Sigmoid colon (tissue), 7 donors: ENCODE data around the gene GALNT18. TPM values are rescaled to one million over a fixed set of nuclear protein-coding genes. Genes with fewer than 3 reads are reported as not detected.
A peak's percentile ranks its signal among the peaks of the same experiment; 100 is the strongest.

Experiments
- DNase-seq: peaks from one replicate; pipeline ENCODE4 v3.0.0-alpha.2; 2019
- H3K27ac ChIP-seq, 4 donors: fragments of 200-600 bp; sonication (generic); one replicate each; pipeline ENCODE4 v1.5.1; 2016 to 2019; ENCODE audit warnings: mild to moderate bottlenecking in 1 of 4
- H3K27me3 ChIP-seq, 3 donors: fragments of 200-600 bp; sonication (generic); one replicate each; pipeline ENCODE4 v1.5.1; 2019; ENCODE audit warnings: mild to moderate bottlenecking in 1 of 3
- H3K36me3 ChIP-seq, 4 donors: fragments of 200-600 bp; sonication (generic); one replicate each; pipeline ENCODE4 v1.5.1; 2016 to 2019
- H3K4me1 ChIP-seq, 4 donors: fragments of 200-600 bp; sonication (generic); one replicate each; pipeline ENCODE4 v1.5.1; 2017 to 2019
- H3K4me3 ChIP-seq, 4 donors: fragments of 200-600 bp; sonication (generic); one replicate each; pipeline ENCODE4 v1.5.1; 2017 to 2019; ENCODE audit warnings: mild to moderate bottlenecking in 2 of 4, moderate library complexity in 1 of 4
- H3K9me3 ChIP-seq, 4 donors: fragments of 200-600 bp in 3 of 4; sonication (generic) in 3 of 4; one replicate each; pipeline versions ENCODE4 v1.5.1 to v1.6.1; 2013 to 2019
- CTCF ChIP-seq, 4 experiments: fragments of 450-650 bp in 3 of 4; fragments of 200-600 bp in 1 of 4; IDR thresholded peaks; one replicate each; pipeline ENCODE4 v1.5.1; 2016 to 2019; ENCODE audit warnings: antibody characterized with exemption in 4 of 4, mild to moderate bottlenecking in 3 of 4, moderate library complexity in 2 of 4
- EP300 ChIP-seq, 4 donors: sonication (generic); formaldehyde crosslinking; IDR thresholded peaks; one replicate each; pipeline ENCODE4 v1.6.1; 2017; ENCODE audit warnings: antibody characterized with exemption in 4 of 4
- POLR2A ChIP-seq, 2 donors: fragments of 450-650 bp; IDR thresholded peaks; one replicate each; pipeline ENCODE4 v1.6.1; 2016; ENCODE audit warnings: antibody characterized with exemption in 2 of 2, mild to moderate bottlenecking in 2 of 2, moderate library complexity in 2 of 2
- POLR2AphosphoS5 ChIP-seq, 4 donors: sonication (generic); formaldehyde crosslinking; IDR thresholded peaks; one replicate each; pipeline ENCODE4 v1.6.1; 2017; ENCODE audit warnings: antibody characterized with exemption in 4 of 4
- WGBS, 2 donors: extraction: QIAGEN DNeasy Blood & Tissue Kit; methylation state at CpG; one replicate each; pipeline ENCODE4 v1.1.7; 2013; 5-methylcytosine and 5-hydroxymethylcytosine counted together
- intact Hi-C: fragments of 100-400 bp; cut with DNase I; formaldehyde crosslinking; loops from one replicate; pipeline ENCODE4 v1.15.1; 2023
- polyA plus RNA-seq, 3 donors: library from polyadenylated mRNA; stranded (reverse); fragments of 200-250 nt; gene quantifications; one replicate each; pipeline ENCODE4 v1.2.3, GENCODE V29; 2013
- total RNA-seq, 4 donors: library from RNA; depleted of rRNA; stranded (reverse); fragments of >200 nt; gene quantifications; one replicate each; pipeline ENCODE4 v1.1.0, GENCODE V29; 2016
- donor health status: healthy with polysubstance abuse.
- donor health status: Bipolar disorder and iron deficiency.
- donor health status: healthy.

The GALNT18 gene
- total and polyA plus RNA-seq, 7 donors: 0.92 to 48.6 (median 34.9) TPM

- intact Hi-C loops: no loop called here
These were observed 299.7 kb downstream of the GALNT18 start for GRCh38 chr11:11322101-11322500.

GRCh38 chr11:11320825-11321224 is 301.0 kb downstream of the GALNT18 start:
- intact Hi-C loops: no loop called here
- 74 to 78% methylated on average over 2 of the region's 2 CpGs for WGBS, 2 donors

More at GRCh38 chr11:11322101-11322500, 299.7 kb downstream of the GALNT18 start:
- Histone ChIP-seq H3K9me3 (no peaks in the 10 kb centered on the region), H3K27me3 (no peaks in the 10 kb centered on the region), H3K4me1 (no peaks in the 10 kb centered on the region), H3K4me3 (no peak overlapping the region), H3K36me3 (peaks cover 5 to 45% (median 7%) of the 10 kb centered on the region in 4 donors), H3K27ac (no peak overlapping the region)
- no peak for DNase-seq
- no peak for TF ChIP-seq POLR2AphosphoS5 (IDR thresholded peaks at IDR 0.05)
- TF ChIP-seq CTCF (IDR thresholded peaks at IDR 0.05): no peak

GRCh38 chr11:11318961-11319360 is 302.8 kb downstream of the GALNT18 start:
- Histone ChIP-seq H3K36me3 (peaks cover 0 to 19% (median 0%) of the 10 kb centered on the region in 4 donors), H3K27ac (no peak overlapping the region), H3K4me3 (no peak overlapping the region), H3K9me3 (no peaks in the 10 kb centered on the region), H3K4me1 (peaks cover 0 to 12% (median 8%) of the 10 kb centered on the region in 4 donors), H3K27me3 (no peaks in the 10 kb centered on the region)
- DNase-seq: no peak
- intact Hi-C loops: no loop called here
- 55 to 84% methylated on average over 4 of the region's 4 CpGs for WGBS, 2 donors
- TF ChIP-seq EP300 (IDR thresholded peaks at IDR 0.05) (no peak), CTCF (IDR thresholded peaks at IDR 0.05) (no peak), POLR2AphosphoS5 (IDR thresholded peaks at IDR 0.05) (no peak), POLR2A (IDR thresholded peaks at IDR 0.05) (no peak)

More at GRCh38 chr11:11320825-11321224, 301.0 kb downstream of the GALNT18 start:
- Histone ChIP-seq H3K27ac (no peak overlapping the region), H3K4me1 (no peaks in the 10 kb centered on the region), H3K4me3 (no peak overlapping the region), H3K9me3 (no peaks in the 10 kb centered on the region), H3K36me3 (peaks cover 0 to 34% (median 0%) of the 10 kb centered on the region in 4 donors), H3K27me3 (no peaks in the 10 kb centered on the region)
- peak in 1 of 4 experiments; percentile 5 for TF ChIP-seq CTCF (IDR thresholded peaks at IDR 0.05)
- TF ChIP-seq POLR2AphosphoS5 (IDR thresholded peaks at IDR 0.05): no peak
- DNase-seq: no peak

GRCh38 chr11:11318461-11318860 is 303.3 kb downstream of the GALNT18 start:
- Histone ChIP-seq H3K4me1 (peaks cover 0 to 17% (median 13%) of the 10 kb centered on the region in 4 donors), H3K27ac (no peak overlapping the region), H3K27me3 (no peaks in the 10 kb centered on the region), H3K9me3 (no peaks in the 10 kb centered on the region), H3K4me3 (no peak overlapping the region), H3K36me3 (peaks cover 0 to 16% (median 0%) of the 10 kb centered on the region in 4 donors)
- 93 to 94% methylated on average over 7 of the region's 7 CpGs for WGBS, 2 donors
- intact Hi-C loops: no loop called here
- no peak for TF ChIP-seq CTCF (IDR thresholded peaks at IDR 0.05)
- TF ChIP-seq POLR2AphosphoS5 (IDR thresholded peaks at IDR 0.05): no peak
- no peak for TF ChIP-seq EP300 (IDR thresholded peaks at IDR 0.05)
- no peak for TF ChIP-seq POLR2A (IDR thresholded peaks at IDR 0.05)
- no peak for DNase-seq

GRCh38 chr11:11316651-11317230 is 305.1 kb downstream of the GALNT18 start:
- TF ChIP-seq EP300 (IDR thresholded peaks at IDR 0.05) (no peak), CTCF (IDR thresholded peaks at IDR 0.05) (no peak), POLR2AphosphoS5 (IDR thresholded peaks at IDR 0.05) (no peak), POLR2A (IDR thresholded peaks at IDR 0.05) (no peak)
- Histone ChIP-seq H3K4me1 (peaks cover 0 to 23% (median 15%) of the 10 kb centered on the region in 4 donors), H3K27me3 (no peaks in the 10 kb centered on the region), H3K9me3 (no peaks in the 10 kb centered on the region), H3K27ac (no peak overlapping the region), H3K4me3 (no peak overlapping the region), H3K36me3 (peaks cover 0 to 14% (median 0%) of the 10 kb centered on the region in 4 donors)
- intact Hi-C loops: no loop called here
- WGBS, 2 donors: 93 to 95% methylated on average over 3 of the region's 3 CpGs
- DNase-seq: no peak
